ENCODE results near the gene TMEM238L. TPM values are rescaled to one million over a fixed set of nuclear protein-coding genes. Genes with fewer than 3 reads are reported as not detected.

TMEM238L gene
- total and polyA plus RNA-seq, 2 donors (not counting 3 experiments of a cell fraction or from before 2014, with no cell fraction given): not detected

DNA sequence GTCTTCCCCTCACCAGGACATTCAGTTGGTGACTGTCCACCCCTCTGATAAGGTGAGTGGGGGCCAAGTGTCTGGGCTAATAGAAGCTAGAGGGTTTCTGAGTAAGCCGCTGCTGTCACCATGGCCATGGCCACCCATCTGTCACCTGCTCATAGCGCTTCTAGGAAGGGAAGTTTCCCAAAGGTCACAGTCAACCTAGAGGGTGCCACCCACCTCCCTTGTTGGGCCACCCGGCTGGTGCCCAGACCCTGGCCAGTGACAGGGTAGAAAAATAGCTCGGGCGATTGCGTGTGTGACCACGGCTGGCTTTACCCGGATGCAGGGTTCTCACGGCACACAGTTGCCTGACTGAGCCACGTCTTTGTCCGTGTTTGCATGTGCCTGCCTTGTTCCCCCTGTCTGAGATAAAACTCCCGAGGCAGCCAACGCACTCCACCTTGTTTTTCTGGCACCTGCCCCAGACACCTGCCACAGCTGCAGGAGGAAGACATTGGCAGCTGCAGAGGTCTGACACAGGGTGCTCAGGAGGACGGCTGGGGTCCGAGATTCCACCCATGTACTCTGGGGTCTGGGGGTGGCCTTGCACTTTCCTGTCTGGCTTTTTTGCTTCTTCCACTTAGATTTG is 33.2 kb upstream of the TMEM238L start:
- no peaks in the 10 kb centered on the region for H3K27me3 ChIP-seq (ENCODE audit: control insufficient read depth in 2 of 2, insufficient read depth in 2 of 2, low read length in 2 of 2)
- H3K9me3 ChIP-seq (replicated peaks; ENCODE audit: control insufficient read depth, insufficient read depth, low read length): no peaks in the 10 kb centered on the region
- H3K4me2 ChIP-seq (ENCODE audit: insufficient read depth, low read length): no peak overlapping the region
- BruUV-seq (replicated peaks): no TSS peak
- H3K9me1 ChIP-seq (replicated peaks; ENCODE audit: control insufficient read depth, extremely low read depth, insufficient read depth, low read length): no peaks in the 10 kb centered on the region
- H3K4me1 ChIP-seq (ENCODE audit: control insufficient read depth, extremely low read depth, insufficient read depth, low read length): no peaks in the 10 kb centered on the region
- FAIRE-seq: no peak
- H3K9ac ChIP-seq (replicated peaks; ENCODE audit: extremely low read depth, insufficient read depth, low read length): no peak overlapping the region
- no peak overlapping the region for H3K27ac ChIP-seq (ENCODE audit: insufficient read depth, low read depth, low read length)
- TF ChIP-seq, protein P1, sequence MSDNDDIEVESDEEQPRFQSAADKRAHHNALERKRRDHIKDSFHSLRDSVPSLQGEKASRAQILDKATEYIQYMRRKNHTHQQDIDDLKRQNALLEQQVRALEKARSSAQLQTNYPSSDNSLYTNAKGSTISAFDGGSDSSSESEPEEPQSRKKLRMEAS (IDR thresholded peaks at IDR 0.05; ENCODE audit: insufficient read depth, insufficient read length): no peak
- TF ChIP-seq, protein P2, sequence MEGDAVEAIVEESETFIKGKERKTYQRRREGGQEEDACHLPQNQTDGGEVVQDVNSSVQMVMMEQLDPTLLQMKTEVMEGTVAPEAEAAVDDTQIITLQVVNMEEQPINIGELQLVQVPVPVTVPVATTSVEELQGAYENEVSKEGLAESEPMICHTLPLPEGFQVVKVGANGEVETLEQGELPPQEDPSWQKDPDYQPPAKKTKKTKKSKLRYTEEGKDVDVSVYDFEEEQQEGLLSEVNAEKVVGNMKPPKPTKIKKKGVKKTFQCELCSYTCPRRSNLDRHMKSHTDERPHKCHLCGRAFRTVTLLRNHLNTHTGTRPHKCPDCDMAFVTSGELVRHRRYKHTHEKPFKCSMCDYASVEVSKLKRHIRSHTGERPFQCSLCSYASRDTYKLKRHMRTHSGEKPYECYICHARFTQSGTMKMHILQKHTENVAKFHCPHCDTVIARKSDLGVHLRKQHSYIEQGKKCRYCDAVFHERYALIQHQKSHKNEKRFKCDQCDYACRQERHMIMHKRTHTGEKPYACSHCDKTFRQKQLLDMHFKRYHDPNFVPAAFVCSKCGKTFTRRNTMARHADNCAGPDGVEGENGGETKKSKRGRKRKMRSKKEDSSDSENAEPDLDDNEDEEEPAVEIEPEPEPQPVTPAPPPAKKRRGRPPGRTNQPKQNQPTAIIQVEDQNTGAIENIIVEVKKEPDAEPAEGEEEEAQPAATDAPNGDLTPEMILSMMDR (IDR thresholded peaks at IDR 0.05; ENCODE audit: extremely low read depth in 1 of 2, insufficient read depth in 1 of 2, low read depth in 1 of 2, low read length in 2 of 2): no peak
- no peak for TF ChIP-seq POLR2A (IDR thresholded peaks at IDR 0.05; ENCODE audit: low read depth, low read length)
- TF ChIP-seq POLR2AphosphoS5 (IDR thresholded peaks at IDR 0.05; ENCODE audit: insufficient read depth, low read depth, low read length): no peak
- TF ChIP-seq GATA2 (IDR thresholded peaks at IDR 0.05; ENCODE audit: insufficient read depth, insufficient read length, low read depth, low read length): no peak
- no peak for TF ChIP-seq JUN (IDR thresholded peaks at IDR 0.05; ENCODE audit: borderline replicate concordance, insufficient read depth, insufficient read length, low read depth)
- TF ChIP-seq EZH2 (IDR thresholded peaks at IDR 0.05; ENCODE audit: borderline replicate concordance, low read depth, low read length, severe bottlenecking): no peak
- TF ChIP-seq FOS (IDR thresholded peaks at IDR 0.05; ENCODE audit: borderline replicate concordance, insufficient read depth, low read length): no peak
- TF ChIP-seq MYC (IDR thresholded peaks at IDR 0.05; ENCODE audit: low read depth, low read length): no peak
- dilution Hi-C loops (cut with MboI; ENCODE audit: extremely low pct_ligation_motif_present, low sequenced_read_pairs) (no loop called here), intact Hi-C loops (cut with micrococcal nuclease) (no loop called here)
- no peaks in the 10 kb centered on the region for H4K20me1 ChIP-seq (replicated peaks; ENCODE audit: control insufficient read depth, extremely low read depth, insufficient read depth, low read length)
- DNase-seq (ENCODE audit: low read depth, low spot score): no peak
- no peaks in the 10 kb centered on the region for H3K79me2 ChIP-seq (ENCODE audit: control insufficient read depth, insufficient read depth, low read length)
- no peak overlapping the region for H3K4me3 ChIP-seq (replicated peaks in 1 of 3; ENCODE audit: insufficient read depth in 1 of 3, low read depth in 1 of 3, low read length in 3 of 3)
- ChIA-PET CTCF (no interaction called here), POLR2A (no interaction called here)
- no peaks in the 10 kb centered on the region for H3K36me3 ChIP-seq (ENCODE audit: control insufficient read depth in 2 of 2, extremely low read depth in 1 of 2, insufficient read depth in 2 of 2, low read length in 2 of 2)
- no peak overlapping the region for H2AFZ ChIP-seq (ENCODE audit: low read depth, low read length)

Measured in endothelial cell of umbilical vein (primary cell).